GM13976 (cell line): ENCODE data around the gene GNA14.

Experiments
- DNase-seq: peaks from one replicate; pipeline ENCODE4 v3.0.0; 2012; ENCODE audit warnings: low spot score
- in situ Hi-C: fragments of 300-500 bp; cut with MboI; formaldehyde crosslinking; loops from one replicate; pipeline ENCODE4 v1.12.0; 2022; ENCODE audit warnings: low sequenced_read_pairs, mixed read lengths, inconsistent platforms; ENCODE audit not compliant: unreplicated experiment
- TF ChIP-seq, protein P1 (sequence below): IDR thresholded peaks from 2 replicates; pipeline ENCODE4 v1.5.1; 2012; ENCODE audit warnings: borderline replicate concordance, mild to moderate bottlenecking; ENCODE audit not compliant: insufficient read depth; ENCODE audit errors: extremely low read depth, missing control alignments, control extremely low read depth

The GNA14 gene

DNA sequence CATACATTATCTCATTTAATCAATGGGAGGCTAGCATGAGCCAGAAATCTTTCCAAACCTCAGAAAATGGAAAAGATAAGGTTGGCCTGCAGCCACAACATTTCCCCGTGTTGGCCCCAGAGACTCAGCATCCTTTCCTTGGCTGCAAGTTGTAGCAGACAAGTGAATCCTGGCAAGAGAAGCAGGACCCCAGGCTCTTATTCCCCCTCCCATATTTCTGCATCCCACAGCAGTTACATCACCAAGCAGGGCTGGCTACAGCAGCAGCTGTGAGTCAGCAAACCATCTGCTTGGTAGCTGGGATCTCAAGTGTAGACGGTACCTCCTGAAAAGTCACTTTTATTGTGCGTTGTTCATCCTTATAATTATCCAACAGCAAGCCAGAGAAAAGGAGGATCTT lies 212.4 kb downstream of the GNA14 start:
- in situ Hi-C loops, result no loop called here
- no peak for DNase-seq
- TF ChIP-seq, protein P1, sequence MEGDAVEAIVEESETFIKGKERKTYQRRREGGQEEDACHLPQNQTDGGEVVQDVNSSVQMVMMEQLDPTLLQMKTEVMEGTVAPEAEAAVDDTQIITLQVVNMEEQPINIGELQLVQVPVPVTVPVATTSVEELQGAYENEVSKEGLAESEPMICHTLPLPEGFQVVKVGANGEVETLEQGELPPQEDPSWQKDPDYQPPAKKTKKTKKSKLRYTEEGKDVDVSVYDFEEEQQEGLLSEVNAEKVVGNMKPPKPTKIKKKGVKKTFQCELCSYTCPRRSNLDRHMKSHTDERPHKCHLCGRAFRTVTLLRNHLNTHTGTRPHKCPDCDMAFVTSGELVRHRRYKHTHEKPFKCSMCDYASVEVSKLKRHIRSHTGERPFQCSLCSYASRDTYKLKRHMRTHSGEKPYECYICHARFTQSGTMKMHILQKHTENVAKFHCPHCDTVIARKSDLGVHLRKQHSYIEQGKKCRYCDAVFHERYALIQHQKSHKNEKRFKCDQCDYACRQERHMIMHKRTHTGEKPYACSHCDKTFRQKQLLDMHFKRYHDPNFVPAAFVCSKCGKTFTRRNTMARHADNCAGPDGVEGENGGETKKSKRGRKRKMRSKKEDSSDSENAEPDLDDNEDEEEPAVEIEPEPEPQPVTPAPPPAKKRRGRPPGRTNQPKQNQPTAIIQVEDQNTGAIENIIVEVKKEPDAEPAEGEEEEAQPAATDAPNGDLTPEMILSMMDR, result no peak

DNA sequence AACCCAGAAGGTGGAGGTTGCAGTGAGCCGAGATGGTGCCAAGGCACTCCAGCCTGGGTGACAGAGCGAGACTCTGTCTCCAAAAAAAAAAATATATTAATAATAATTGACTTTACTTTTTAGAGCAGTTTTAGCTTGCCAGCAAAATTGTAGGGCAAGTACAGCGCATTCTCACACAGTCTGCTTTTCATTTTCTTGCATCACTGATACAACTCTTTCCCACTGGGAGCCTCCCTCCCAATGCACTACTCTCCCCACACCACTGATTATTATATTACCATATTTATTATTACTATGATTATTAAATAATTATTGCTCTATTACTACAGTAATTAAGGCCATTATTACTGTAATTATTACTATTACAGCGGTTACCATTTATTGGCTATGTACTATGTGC lies 212.8 kb downstream of the GNA14 start:
- TF ChIP-seq, protein P1, result no peak
- in situ Hi-C loops, result no loop called here
- DNase-seq, result no peak

DNA sequence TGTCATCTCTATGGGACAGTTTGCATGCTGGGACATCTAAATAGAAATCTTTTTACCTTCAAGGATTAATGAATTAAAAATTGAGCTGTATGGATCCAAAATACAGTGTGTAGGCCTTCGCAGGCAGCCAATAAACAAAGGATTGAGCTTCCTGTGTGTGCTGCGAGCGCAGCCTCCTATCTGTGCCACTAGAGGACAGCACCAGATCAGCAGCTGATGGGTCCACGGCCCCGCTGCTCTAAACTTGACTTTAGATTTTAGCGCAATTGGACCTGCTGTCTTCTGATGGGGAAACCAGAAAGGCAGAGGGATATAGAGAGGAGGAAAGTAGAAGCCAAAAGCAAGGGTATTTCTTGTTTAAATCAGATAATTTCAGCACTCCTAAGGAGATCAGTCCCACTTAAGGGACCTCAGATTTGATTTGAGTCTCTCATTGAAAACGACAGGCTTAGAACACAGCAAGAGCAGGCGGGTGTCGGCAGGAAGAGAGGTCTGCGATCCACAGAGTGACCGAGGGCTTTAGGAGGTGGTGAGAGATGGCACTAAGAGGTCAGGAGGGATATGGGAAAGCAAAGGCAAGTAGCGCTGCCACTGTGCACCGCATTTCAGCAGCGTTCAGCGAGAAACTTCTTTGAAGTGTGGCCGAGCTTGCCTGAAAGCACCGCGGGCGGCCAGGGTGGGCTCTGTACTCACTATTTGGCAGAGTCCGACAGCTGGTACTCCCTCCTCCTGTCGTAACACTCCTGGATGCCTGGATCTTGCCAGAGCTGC lies 214.3 kb downstream of the GNA14 start:
- in situ Hi-C loops, result no loop called here
- peak; percentile 79 for DNase-seq
- TF ChIP-seq, protein P1, result peak; percentile 74

DNA sequence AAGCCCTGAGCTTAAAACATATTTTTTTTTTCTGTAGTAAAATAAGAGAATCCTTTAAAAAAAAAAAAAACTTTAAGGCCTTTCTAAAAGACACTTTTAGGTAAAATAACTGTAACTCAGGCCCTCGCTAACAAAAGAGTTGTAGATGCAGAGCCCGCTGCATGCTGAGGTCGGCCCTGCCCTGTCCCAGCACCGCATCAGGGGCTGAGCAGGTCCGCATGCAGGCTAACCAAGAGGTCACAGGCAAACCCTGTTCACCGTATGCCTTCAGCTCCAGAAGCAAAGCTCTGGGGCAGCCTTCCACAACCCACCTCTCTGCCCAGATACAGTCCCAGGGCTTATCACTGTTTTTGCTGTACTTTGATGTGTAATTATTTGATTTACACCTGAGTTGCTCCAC lies 216.1 kb downstream of the GNA14 start:
- TF ChIP-seq, protein P1, result no peak
- in situ Hi-C loops, result no loop called here
- no peak for DNase-seq

DNA sequence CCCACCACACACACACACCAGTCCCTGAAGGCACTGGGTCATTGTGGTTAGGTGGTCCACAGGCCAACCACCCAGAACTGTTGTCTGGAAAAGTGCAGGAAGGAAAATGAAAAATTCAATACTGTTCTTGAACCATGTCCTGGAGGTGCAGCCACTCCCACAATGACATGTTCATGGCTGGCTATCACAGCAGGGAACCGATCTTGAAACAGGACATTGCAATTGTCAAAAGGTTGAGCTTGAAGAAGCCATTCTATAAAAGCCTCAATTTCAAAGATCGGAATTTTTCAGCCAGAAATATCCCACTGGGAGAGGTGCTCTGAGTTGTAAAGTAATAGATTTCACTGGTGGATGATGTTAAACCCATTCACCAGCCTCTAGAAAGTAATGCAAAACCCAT lies 218.2 kb downstream of the GNA14 start:
- TF ChIP-seq, protein P1, result no peak
- in situ Hi-C loops, result no loop called here
- no peak for DNase-seq

DNA sequence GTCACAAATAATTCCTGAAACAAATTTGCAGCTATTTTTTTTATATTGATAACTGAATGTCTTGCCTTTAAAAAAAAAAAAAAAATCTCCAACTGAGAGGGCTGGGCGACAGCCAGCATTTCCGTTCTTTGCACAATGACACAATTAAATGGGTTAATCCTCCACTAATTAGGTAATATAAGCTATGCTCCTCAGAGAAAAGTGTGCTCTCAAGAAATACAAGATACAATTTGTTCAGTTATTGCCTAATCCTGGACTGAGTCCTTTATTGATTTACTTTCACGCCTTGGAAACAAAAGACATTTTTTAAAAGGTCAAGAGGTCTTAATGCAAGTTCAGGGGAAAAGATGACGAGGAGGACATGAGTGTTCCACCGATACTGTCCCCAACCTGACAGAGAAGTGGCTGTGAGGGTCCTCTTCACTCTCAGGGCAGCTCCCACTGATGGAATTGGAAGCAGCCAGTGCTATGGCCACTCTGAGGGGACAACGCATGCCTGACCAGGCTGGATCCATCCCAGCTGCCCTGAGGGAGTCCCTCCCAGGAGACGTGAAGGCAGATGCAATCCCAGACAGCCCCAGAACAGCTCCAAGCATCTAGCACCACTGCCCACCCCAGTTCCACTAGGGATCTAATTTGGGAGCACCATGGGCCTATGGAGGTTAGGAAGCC lies 220.7 kb downstream of the GNA14 start:
- no peak for DNase-seq
- in situ Hi-C loops, result no loop called here
- TF ChIP-seq, protein P1, result no peak
